Endodermal cell (in vitro differentiated cells): ENCODE measurements around the gene KIR2DL4. TPM values are rescaled to one million over a fixed set of nuclear protein-coding genes. Genes with fewer than 3 reads are reported as not detected.

Experiments used
- DNase-seq: peaks from one replicate; pipeline ENCODE4 v3.0.0-alpha.2; 2017
- H3K27ac ChIP-seq: 2 replicates; pipeline ENCODE4 v1.5.1; 2013; ENCODE audit warnings: mild to moderate bottlenecking, low read depth, low read length, moderate library complexity
- H3K27me3 ChIP-seq: 2 replicates; pipeline ENCODE4 v1.6.1; 2013; ENCODE audit warnings: mild to moderate bottlenecking, low read length, moderate library complexity; ENCODE audit not compliant: insufficient read depth, control insufficient read depth, poor library complexity, severe bottlenecking
- H3K36me3 ChIP-seq: 2 replicates; pipeline ENCODE4 v1.7.0; 2013; ENCODE audit warnings: mild to moderate bottlenecking, low read length, moderate library complexity; ENCODE audit not compliant: control insufficient read depth, insufficient read depth
- H3K4me1 ChIP-seq: one replicate; pipeline ENCODE4 v1.7.0; 2013; ENCODE audit warnings: low read length; ENCODE audit not compliant: control insufficient read depth, insufficient read depth
- H3K4me3 ChIP-seq: 2 replicates; pipeline ENCODE4 v1.5.1; 2013; ENCODE audit warnings: mild to moderate bottlenecking, low read length, moderate library complexity
- H3K9ac ChIP-seq: 2 replicates; pipeline ENCODE4 v1.6.1; 2013; ENCODE audit warnings: mild to moderate bottlenecking, low read length, moderate library complexity; ENCODE audit not compliant: poor library complexity, severe bottlenecking; ENCODE audit errors: extremely low read depth
- H3K9me3 ChIP-seq: 2 replicates; pipeline ENCODE4 v1.6.1; 2013; ENCODE audit warnings: mild to moderate bottlenecking, low read length, moderate library complexity; ENCODE audit not compliant: control insufficient read depth
- H3K27ac Mint-ChIP-seq: 2 replicates; pipeline ENCODE4 v1.8.0; 2020; ENCODE audit warnings: mixed read lengths
- H3K27me3 Mint-ChIP-seq: 2 replicates; pipeline ENCODE4 v1.8.0; 2021; ENCODE audit warnings: mild to moderate bottlenecking, mixed read lengths; ENCODE audit not compliant: insufficient read depth
- H3K36me3 Mint-ChIP-seq: 2 replicates; pipeline ENCODE4 v1.8.0; 2020; ENCODE audit warnings: low read depth, mixed read lengths
- H3K4me1 Mint-ChIP-seq: 2 replicates; pipeline ENCODE4 v1.8.0; 2020; ENCODE audit warnings: mixed read lengths
- H3K4me3 Mint-ChIP-seq: 2 replicates; pipeline ENCODE4 v1.8.0; 2020; ENCODE audit warnings: mild to moderate bottlenecking, moderate library complexity, mixed read lengths
- H3K9me3 Mint-ChIP-seq: 2 replicates; pipeline ENCODE4 v1.8.0; 2020; ENCODE audit warnings: mild to moderate bottlenecking, mixed read lengths
- WGBS, 2 experiments: methylation state at CpG; one replicate each; pipeline versions ENCODE4 v1.1.5 to v1.1.7; 2013; ENCODE audit warnings: missing lambda C conversion rate in 2 of 2, mixed read lengths in 1 of 2; ENCODE audit not compliant: insufficient coverage in 1 of 2, insufficient read length in 1 of 2; 5-methylcytosine and 5-hydroxymethylcytosine counted together
- total RNA-seq, 2 donors: library from RNA; stranded (reverse); fragmentation: NEBNext Ultra II Directional in 1 of 2; extraction: Animal tissue kit (Norgen Biotek cat#: 25700) in 1 of 2; gene quantifications; 2 replicates in 1 of 2; 3 replicates in 1 of 2; pipeline ENCODE4 v1.2.1, GENCODE V29; 2021
- TF ChIP-seq, protein P1 (sequence below): fragments of 200-600 bp; sonication (generic); conservative IDR thresholded peaks from 2 replicates; pipeline ENCODE4 v1.5.0; 2021; ENCODE audit warnings: antibody characterized with exemption, mild to moderate bottlenecking

Gene KIR2DL4
- total RNA-seq, 2 donors from 2014 or later: not detected

DNA sequence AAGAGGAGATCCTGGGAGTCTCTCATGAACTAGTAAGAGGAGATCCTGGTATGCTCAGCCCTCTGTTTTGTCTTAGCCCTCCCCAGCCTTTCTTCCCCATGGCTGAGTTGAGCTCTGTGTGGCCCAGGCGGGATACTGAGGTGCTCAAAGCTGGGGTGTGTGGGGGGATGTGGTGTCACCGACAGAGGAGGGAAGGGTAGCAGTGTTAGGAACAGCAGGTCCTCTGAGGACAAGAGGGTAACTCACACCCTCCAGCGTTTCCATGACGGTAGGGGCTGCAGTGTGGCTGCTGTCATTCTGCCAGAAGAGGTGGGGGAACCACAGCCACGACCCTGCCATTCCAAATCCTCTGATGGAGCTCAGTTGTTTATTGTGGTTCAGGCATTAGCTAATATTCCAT is 691 bp downstream of the KIR2DL4 start:
- no peak for DNase-seq
- no peak overlapping the region for H3K27ac ChIP-seq
- Mint-ChIP-seq H3K27me3 (peaks cover 1% of the 10 kb centered on the region), H3K36me3 (no peaks in the 10 kb centered on the region), H3K4me3 (no peak overlapping the region), H3K27ac (no peak overlapping the region), H3K4me1 (no peaks in the 10 kb centered on the region), H3K9me3 (peaks cover 74% of the 10 kb centered on the region)
- H3K4me3 ChIP-seq: no peak overlapping the region
- H3K36me3 ChIP-seq: no peaks in the 10 kb centered on the region
- H3K9ac ChIP-seq: no peak overlapping the region
- WGBS, 2 experiments: 43 to 70% methylated on average over 2 to 5 of the region's 5 CpGs
- H3K4me1 ChIP-seq: no peaks in the 10 kb centered on the region
- H3K27me3 ChIP-seq: no peaks in the 10 kb centered on the region
- H3K9me3 ChIP-seq: peaks cover 37% of the 10 kb centered on the region
- TF ChIP-seq, protein P1, sequence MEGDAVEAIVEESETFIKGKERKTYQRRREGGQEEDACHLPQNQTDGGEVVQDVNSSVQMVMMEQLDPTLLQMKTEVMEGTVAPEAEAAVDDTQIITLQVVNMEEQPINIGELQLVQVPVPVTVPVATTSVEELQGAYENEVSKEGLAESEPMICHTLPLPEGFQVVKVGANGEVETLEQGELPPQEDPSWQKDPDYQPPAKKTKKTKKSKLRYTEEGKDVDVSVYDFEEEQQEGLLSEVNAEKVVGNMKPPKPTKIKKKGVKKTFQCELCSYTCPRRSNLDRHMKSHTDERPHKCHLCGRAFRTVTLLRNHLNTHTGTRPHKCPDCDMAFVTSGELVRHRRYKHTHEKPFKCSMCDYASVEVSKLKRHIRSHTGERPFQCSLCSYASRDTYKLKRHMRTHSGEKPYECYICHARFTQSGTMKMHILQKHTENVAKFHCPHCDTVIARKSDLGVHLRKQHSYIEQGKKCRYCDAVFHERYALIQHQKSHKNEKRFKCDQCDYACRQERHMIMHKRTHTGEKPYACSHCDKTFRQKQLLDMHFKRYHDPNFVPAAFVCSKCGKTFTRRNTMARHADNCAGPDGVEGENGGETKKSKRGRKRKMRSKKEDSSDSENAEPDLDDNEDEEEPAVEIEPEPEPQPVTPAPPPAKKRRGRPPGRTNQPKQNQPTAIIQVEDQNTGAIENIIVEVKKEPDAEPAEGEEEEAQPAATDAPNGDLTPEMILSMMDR: no peak

DNA sequence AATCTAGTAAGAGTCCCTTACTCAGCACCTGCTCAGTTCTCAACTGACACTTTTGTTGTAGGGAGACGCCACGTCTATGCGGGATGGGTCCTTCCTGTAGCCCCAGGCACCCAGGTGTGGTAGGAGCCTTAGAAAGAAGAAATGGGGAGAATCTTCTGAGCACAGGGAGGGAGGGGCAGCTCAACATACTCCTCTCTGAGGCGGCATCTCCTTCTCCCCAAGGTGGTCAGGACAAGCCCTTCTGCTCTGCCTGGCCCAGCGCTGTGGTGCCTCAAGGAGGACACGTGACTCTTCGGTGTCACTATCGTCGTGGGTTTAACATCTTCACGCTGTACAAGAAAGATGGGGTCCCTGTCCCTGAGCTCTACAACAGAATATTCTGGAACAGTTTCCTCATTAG is 1.2 kb downstream of the KIR2DL4 start:
- Mint-ChIP-seq H3K27me3 (peaks cover 1% of the 10 kb centered on the region), H3K4me3 (no peak overlapping the region), H3K9me3 (peaks cover 78% of the 10 kb centered on the region), H3K36me3 (no peaks in the 10 kb centered on the region), H3K27ac (no peak overlapping the region), H3K4me1 (no peaks in the 10 kb centered on the region)
- Histone ChIP-seq H3K9ac (no peak overlapping the region), H3K4me3 (no peak overlapping the region), H3K9me3 (peaks cover 39% of the 10 kb centered on the region), H3K36me3 (no peaks in the 10 kb centered on the region), H3K27me3 (no peaks in the 10 kb centered on the region), H3K27ac (no peak overlapping the region), H3K4me1 (no peaks in the 10 kb centered on the region)
- TF ChIP-seq, protein P1: no peak
- 75 to 84% methylated on average over 7 to 10 of the region's 10 CpGs for WGBS, 2 experiments
- DNase-seq: no peak

DNA sequence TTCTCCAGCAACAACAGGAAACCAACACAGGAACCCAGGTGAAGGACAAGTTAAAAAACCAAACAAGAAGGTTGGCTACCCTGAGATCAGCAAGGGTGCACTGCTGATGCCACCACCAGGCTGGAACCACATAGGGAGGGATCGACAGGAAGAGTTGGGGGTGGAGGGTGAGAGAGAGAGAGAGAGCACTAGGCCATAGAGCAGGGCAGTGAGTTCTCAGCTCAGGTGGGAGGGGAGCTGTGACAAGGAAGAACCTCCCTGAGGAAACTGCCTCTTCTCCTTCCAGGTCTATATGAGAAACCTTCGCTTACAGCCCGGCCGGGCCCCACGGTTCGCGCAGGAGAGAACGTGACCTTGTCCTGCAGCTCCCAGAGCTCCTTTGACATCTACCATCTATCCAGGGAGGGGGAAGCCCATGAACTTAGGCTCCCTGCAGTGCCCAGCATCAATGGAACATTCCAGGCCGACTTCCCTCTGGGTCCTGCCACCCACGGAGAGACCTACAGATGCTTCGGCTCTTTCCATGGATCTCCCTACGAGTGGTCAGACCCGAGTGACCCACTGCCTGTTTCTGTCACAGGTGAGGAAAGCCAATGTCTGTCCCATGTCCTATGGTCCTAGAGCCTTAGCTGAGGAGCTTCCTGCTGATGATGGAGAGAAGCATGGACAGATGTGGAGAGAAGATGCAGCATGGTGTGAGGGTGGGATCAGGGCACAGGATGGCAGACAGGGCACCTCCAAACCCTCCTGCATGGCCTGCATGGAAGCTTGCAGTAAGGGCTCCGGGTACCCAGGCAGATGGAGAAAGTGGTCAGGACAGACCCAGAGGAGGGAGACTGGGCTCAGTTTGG is 2.5 kb downstream of the KIR2DL4 start:
- H3K27me3 Mint-ChIP-seq: peaks cover 1% of the 10 kb centered on the region
- H3K4me3 Mint-ChIP-seq: no peak overlapping the region
- Histone ChIP-seq H3K36me3 (no peaks in the 10 kb centered on the region), H3K4me3 (no peak overlapping the region), H3K9me3 (peaks cover 46% of the 10 kb centered on the region), H3K27me3 (no peaks in the 10 kb centered on the region), H3K9ac (no peak overlapping the region), H3K4me1 (no peaks in the 10 kb centered on the region), H3K27ac (no peak overlapping the region)
- H3K27ac Mint-ChIP-seq: no peak overlapping the region
- WGBS, 2 experiments: 79 to 82% methylated on average over 6 to 14 of the region's 14 CpGs
- peaks cover 92% of the 10 kb centered on the region for H3K9me3 Mint-ChIP-seq
- TF ChIP-seq, protein P1: no peak
- H3K36me3 Mint-ChIP-seq: no peaks in the 10 kb centered on the region
- H3K4me1 Mint-ChIP-seq: no peaks in the 10 kb centered on the region
- no peak for DNase-seq
